ENCODE data around the gene LPAR3. TPM values are rescaled to one million over a fixed set of nuclear protein-coding genes. Genes with fewer than 3 reads are reported as not detected.
"Not testable (repeated sequence)": the region's sequence is repeated elsewhere in the genome, so short reads cannot be mapped to it uniquely, and the experiment has no call there.

The LPAR3 gene
- 0.11 TPM for polyA plus RNA-seq (ENCODE audit: insufficient read length)

GRCh38 chr1:84892705-84893618, at the start of gene LPAR3:
LPAR3 (minus strand) TSS chr1:84893206; CDS start chr1:84866120, 27,086 bp downstream.
- no peak for DNase-seq (ENCODE audit: low read depth)

- no peak for DNase-seq (ENCODE audit: low read depth)
Measured at GRCh38 chr1:84941843-84942242, 48.8 kb upstream of the LPAR3 start.

DNA sequence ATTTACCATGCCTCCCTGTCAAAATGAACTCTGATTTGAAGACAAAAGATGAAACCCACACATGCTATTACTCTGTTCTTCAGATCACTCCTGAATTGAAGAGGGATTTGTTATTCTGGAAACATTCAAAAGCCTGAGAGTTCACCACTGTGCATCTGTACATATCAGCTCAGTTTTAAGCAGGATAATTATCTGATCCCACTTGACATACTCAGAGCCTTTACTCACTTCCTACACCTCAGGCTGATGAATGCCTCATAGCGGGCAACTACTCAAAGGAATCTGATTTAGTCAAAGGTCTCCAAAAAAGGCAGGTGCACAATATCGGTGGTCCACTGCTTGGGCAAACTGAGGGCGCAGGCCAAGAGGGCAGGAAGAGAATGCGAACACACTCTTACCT, 47.5 kb upstream of the LPAR3 start:
- DNase-seq (ENCODE audit: low read depth) = no peak

DNA sequence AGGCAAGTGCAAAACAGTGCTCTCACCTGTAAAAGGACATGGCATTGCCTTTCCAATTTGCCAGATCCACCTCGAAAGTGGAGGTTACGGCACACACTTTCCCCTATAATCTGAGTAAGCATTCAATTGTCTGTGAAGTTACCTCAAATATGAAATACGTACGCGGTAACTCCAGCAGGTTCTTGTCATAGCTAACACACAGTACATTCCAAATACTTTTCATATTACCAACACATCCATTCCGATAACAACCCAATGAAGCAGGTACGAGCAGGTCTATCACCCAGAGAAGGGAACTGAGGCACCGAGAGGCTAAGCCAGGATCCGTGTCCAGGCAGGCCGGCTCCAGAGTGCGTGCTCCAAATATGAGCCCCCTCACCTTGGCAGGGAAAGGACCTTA, 46.8 kb upstream of the LPAR3 start:
- no peak for DNase-seq (ENCODE audit: low read depth)

DNA sequence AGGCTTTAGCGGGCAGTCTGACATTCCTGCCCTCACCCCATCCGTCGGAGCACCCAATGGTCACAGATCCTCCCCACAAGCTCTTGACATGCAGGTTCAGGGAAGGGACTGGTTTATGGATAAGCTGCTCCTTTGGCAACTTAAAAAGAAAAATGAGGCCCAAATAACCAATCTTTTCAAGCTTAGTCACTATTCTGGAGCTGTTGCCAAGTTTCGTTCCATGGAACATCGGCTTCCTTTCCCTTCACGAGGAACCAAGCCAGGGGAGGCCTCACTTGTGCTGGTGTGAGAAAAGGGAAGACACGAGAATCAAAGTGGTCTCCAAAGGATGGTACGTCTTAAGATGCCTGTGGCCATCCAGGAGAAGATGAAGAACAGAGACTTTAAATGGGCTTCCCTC, 46.1 kb upstream of the LPAR3 start:
- DNase-seq (ENCODE audit: low read depth) = no peak

DNA sequence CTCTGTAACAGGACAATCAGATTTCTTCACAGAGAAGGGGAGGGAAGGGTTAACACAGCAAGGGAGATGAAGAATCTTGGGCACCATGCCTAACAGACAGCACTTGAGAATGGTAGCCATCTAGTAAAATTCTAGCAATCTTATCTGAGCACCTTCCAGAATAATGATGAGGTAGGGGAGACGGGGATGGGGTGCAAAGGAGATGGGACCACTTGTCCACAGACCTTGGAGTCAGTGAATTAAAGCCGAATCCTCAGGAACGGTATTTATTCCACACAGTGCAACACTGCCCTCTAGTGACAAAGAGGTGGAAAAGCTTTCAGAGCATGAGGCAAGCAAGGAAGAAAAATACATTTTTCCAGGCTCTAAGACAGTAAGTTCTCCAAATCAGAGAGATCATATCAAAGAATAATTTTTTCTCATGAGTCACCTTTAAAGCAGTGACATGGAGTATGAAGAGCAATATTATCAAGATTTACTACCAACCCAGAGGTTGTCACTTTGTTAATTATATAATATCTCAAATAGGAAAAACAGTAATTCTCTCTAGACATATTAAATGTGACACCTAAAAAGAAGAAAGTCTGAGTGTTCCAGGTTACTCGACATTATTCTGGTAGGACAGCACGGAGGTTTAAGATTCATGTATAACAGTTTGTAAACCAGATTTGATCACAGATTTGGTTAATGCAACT, 43.3 kb upstream of the LPAR3 start:
- peak; percentile 56 for DNase-seq (ENCODE audit: low read depth)

- DNase-seq (ENCODE audit: low read depth) = no peak
Measured at GRCh38 chr1:84933011-84933611, 40.1 kb upstream of the LPAR3 start.

DNA sequence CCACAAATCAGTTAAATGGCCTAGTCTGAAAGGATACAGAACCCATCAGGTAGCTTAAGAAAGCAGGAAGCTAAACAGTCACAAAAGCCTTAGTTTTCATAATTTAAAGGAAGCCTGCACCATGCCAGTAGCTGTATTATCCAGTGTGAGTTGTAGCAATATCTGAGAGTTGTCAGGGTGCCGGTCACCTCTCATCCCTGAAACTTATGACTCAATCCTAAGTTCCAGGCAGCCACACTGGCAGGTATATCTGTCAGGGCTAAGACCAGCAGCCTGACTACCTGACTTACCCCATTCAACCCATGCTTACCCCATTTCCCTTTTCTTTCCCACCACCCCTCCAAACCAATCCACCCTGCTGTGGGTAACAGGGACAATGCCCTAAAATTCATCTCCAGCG, 37.8 kb upstream of the LPAR3 start:
- no peak for DNase-seq (ENCODE audit: low read depth)

DNA sequence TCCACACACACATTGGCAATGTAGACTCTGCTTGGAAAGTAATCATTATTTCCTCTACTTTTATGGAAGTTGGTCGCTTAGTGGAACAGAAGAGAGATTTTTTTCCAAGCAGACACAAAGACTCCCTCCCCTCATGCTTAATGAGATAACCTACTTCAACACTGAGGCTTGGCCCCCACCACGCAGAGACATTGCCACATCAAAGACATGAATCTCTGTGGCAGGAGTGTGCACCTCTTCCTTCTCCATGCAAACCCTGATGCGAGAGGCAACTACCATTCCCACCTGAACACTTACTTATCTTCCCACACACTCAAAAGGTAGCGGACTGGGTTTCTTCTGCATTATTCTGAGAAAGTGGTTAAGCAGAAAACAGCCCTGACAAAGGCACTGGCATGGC, 37.3 kb upstream of the LPAR3 start:
- no peak for DNase-seq (ENCODE audit: low read depth)

DNA sequence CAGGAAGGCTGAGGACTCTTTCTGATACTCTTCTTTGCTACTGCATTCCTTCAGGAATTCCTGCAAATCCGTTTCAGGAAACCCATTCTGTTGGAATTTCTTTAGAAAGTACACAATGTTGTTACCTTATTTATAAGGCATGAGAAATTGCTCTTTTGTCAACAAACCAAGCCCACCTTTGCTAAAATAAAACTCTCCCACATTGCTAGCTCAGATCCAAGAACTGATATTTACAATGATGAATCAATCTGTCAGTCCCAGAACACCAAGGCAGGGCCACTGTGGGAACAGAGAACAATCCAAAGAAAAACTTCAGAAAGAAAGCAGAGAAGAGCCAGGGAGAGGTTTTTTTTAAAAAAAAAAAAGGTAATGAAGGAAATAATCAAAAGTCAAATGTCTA, 36.6 kb upstream of the LPAR3 start:
- DNase-seq (ENCODE audit: low read depth) = no peak

DNA sequence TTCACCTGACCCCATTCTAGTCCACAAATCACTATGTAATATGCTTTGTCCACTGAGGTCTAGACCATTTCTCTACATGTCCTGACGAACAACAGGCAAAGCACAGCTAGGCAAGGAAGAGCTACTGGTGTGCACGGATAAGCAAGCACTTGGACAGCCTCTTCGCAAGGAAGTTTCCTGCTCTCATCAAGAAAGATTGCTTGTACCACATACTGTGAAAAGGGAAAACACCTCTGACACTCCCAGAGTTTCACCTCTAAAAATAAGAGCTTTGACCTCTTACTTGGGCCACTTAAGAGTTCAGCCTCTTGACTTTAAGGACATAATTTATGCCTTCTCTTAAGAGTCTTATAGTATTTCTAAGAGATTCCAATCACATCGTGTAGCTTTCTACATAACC, 36.0 kb upstream of the LPAR3 start:
- DNase-seq (ENCODE audit: low read depth) = no peak

DNA sequence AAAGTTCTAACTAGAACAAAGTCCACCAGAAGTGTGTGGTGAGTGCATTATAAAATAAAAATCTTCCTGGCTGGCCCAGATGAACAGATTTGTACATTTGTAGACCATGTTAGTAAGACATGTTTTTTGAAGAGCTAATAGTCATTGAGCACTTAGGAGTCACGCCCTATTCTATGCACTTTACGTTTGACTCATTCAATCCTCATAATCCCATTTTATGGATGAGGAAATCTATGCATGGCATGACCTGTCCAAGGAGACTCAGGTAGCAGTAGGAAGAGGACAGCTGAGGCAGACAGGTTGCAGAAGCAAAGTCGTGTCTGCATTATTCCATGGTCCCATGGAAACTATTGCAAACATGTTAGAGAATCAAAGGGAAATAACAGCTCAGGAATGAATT, 30.3 kb upstream of the LPAR3 start:
- no peak for DNase-seq (ENCODE audit: low read depth)

DNA sequence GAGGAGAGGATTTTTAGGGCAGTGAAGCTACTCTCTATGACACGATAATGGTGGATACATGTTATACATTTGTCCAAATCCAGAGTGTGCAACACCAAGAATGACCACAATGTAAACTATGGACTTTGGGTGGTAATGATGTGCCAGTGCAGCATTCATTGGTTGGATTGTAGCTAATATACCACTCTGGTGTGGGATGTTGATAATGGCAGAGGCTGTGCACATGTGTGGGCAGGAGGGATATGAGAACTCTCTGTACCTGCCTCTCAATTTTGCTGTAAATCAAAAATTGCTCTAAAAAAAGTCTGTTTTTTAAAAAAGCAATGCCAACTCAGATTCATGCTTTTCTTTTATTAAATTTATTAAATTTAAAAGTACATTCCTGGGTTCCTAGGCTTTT, 27.2 kb upstream of the LPAR3 start:
- no peak for DNase-seq (ENCODE audit: low read depth)

DNA sequence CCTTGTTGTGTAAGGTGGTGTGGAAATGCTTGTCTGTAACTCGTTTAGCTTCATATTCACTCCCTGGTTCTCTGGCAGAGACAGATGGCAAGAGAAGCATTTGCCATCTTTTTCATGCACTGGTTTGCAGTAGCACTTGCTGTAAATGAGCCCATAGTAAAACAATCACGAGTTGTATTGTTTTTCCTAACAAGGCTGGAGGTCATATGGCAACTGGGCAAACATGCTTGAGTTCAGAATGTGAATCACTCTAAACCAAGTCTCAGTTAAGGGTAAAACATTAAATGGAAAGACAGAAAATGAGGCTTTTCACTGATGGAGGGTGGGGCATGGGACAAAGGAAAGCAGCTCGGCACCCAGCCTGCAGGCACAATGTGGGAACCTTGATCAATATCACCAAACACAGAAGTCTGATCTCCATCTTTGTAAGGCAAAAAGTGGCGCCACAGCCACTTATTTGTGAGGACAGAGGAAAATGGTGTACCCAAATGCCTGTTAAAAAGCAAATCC, 26.5 kb upstream of the LPAR3 start:
- no peak for DNase-seq (ENCODE audit: low read depth)

- DNase-seq (ENCODE audit: low read depth) = no peak
Measured at GRCh38 chr1:84918726-84919336, 25.8 kb upstream of the LPAR3 start.

GRCh38 chr1:84916897-84917296, 23.9 kb upstream of the LPAR3 start:
- no peak for DNase-seq (ENCODE audit: low read depth)

GRCh38 chr1:84913555-84913892, 20.5 kb upstream of the LPAR3 start:
- no peak for DNase-seq (ENCODE audit: low read depth)

GRCh38 chr1:84912726-84913554, 19.9 kb upstream of the LPAR3 start:
- DNase-seq (ENCODE audit: low read depth) = no peak

- not testable (repeated sequence) for DNase-seq (ENCODE audit: low read depth)
Measured at GRCh38 chr1:84908746-84909464, 15.9 kb upstream of the LPAR3 start.

DNA sequence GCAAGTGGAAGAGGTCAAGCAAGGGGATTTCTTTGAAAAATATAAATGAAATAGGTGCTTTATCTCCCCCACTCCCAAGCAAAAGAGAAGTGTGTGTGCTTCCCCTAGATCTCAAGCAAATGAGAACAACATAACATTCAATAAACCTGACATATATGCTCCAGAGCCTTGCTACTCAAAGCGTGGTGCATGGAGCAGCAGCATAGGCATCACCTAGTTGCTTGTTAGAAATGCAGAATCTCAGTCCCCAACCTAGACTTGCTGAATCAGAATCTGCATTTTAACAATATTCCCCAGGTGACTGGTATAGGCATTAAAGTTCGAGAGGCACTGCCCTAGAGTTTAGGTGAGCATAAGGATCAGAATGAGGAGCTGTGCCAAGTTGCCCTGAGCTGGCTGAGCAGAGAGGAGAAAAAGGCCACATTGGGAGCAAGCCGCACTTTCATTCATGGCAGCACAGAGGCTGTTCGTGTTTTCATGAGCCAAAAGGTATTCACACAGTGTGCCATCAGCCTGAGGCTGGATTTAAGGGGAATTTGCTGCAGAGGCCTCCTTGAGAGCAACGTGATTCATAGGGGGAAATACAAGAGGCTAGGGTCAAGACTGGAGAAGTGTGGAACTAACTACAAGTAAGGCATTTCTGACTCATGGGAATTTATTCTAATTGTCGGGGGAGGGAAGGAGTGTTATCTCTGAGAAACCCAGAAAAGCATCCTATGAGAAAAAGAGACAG, 14.3 kb upstream of the LPAR3 start:
- no peak for DNase-seq (ENCODE audit: low read depth)

All from forelimb muscle (tissue), 1 donor.